Trophoblast cell (in vitro differentiated cells and primary cell): ENCODE results near the gene SLC39A5.
"Not testable (repeated sequence)": the region's sequence is repeated elsewhere in the genome, so short reads cannot be mapped to it uniquely, and the experiment has no call there.

Experiments used
- DNase-seq, 2 donors: peaks; one replicate each; pipeline ENCODE4 v3.0.0-alpha.2; 2016
- H2AFZ ChIP-seq: 2 replicates; pipeline ENCODE4 v1.6.1; 2013; ENCODE audit warnings: low read length, moderate library complexity, mild to moderate bottlenecking; ENCODE audit not compliant: insufficient read depth, poor library complexity
- H2AK5ac ChIP-seq: 2 replicates; pipeline ENCODE4 v1.6.1; 2013; ENCODE audit warnings: mild to moderate bottlenecking, low read length
- H2BK120ac ChIP-seq: 2 replicates; pipeline ENCODE4 v1.6.1; 2013; ENCODE audit warnings: low read length, mild to moderate bottlenecking, moderate library complexity; ENCODE audit not compliant: insufficient read depth, poor library complexity
- H2BK12ac ChIP-seq: 2 replicates; pipeline ENCODE4 v1.6.1; 2013; ENCODE audit warnings: mild to moderate bottlenecking, low read length, moderate library complexity
- H2BK5ac ChIP-seq: 2 replicates; pipeline ENCODE4 v1.6.1; 2013; ENCODE audit warnings: low read length, low read depth, moderate library complexity, mild to moderate bottlenecking; ENCODE audit not compliant: poor library complexity
- H3K14ac ChIP-seq: 2 replicates; pipeline ENCODE4 v1.6.1; 2013; ENCODE audit warnings: mild to moderate bottlenecking, low read length
- H3K18ac ChIP-seq: 2 replicates; pipeline ENCODE4 v1.6.1; 2013; ENCODE audit warnings: mild to moderate bottlenecking, low read length
- H3K23ac ChIP-seq: 2 replicates; pipeline ENCODE4 v1.6.1; 2013; ENCODE audit warnings: low read length
- H3K27ac ChIP-seq: 2 replicates; pipeline ENCODE4 v1.5.1; 2013; ENCODE audit warnings: low read depth, mild to moderate bottlenecking, inconsistent platforms, low read length, moderate library complexity
- H3K27me3 ChIP-seq: 2 replicates; pipeline ENCODE4 v1.6.1; 2013; ENCODE audit warnings: inconsistent platforms, mild to moderate bottlenecking, low read length, moderate library complexity; ENCODE audit not compliant: insufficient read depth
- H3K36me3 ChIP-seq, 2 experiments: 1 replicate in 1 of 2; 2 replicates in 1 of 2; pipeline ENCODE4 v1.6.1; 2013; ENCODE audit warnings: low read length in 2 of 2, mild to moderate bottlenecking in 2 of 2, moderate library complexity in 1 of 2; ENCODE audit not compliant: insufficient read depth in 2 of 2, control insufficient read depth in 1 of 2
- H3K4ac ChIP-seq: 2 replicates; pipeline ENCODE4 v1.6.1; 2013; ENCODE audit warnings: low read depth, mild to moderate bottlenecking, low read length, moderate library complexity
- H3K4me1 ChIP-seq, 2 experiments: 1 replicate in 1 of 2; 2 replicates in 1 of 2; pipeline ENCODE4 v1.6.1; 2013; ENCODE audit warnings: low read length in 2 of 2, mild to moderate bottlenecking in 2 of 2, moderate library complexity in 1 of 2; ENCODE audit not compliant: insufficient read depth in 2 of 2, control insufficient read depth in 1 of 2
- H3K4me2 ChIP-seq: 2 replicates; pipeline ENCODE4 v1.6.1; 2013; ENCODE audit warnings: inconsistent platforms, mild to moderate bottlenecking, low read length, moderate library complexity
- H3K4me3 ChIP-seq: 2 replicates; pipeline ENCODE4 v1.5.1; 2013; ENCODE audit warnings: mild to moderate bottlenecking, low read depth, low read length, inconsistent platforms
- H3K79me1 ChIP-seq: one replicate; pipeline ENCODE4 v1.6.1; 2013; ENCODE audit warnings: low read length
- H3K79me2 ChIP-seq: 2 replicates; pipeline ENCODE4 v1.6.1; 2013; ENCODE audit warnings: low read length, mild to moderate bottlenecking; ENCODE audit not compliant: control insufficient read depth, insufficient read depth, poor library complexity
- H3K9ac ChIP-seq: 2 replicates; pipeline ENCODE4 v1.6.1; 2013; ENCODE audit warnings: mild to moderate bottlenecking, low read length
- H3K9me3 ChIP-seq: 2 replicates; pipeline ENCODE4 v1.6.1; 2013; ENCODE audit warnings: low read depth, mild to moderate bottlenecking, control low read depth, inconsistent platforms, low read length; ENCODE audit not compliant: insufficient read depth
- H4K12ac ChIP-seq: 2 replicates; pipeline ENCODE4 v1.6.1; 2013; ENCODE audit warnings: low read depth, mild to moderate bottlenecking, low read length, moderate library complexity
- H4K8ac ChIP-seq: 2 replicates; pipeline ENCODE4 v1.6.1; 2013; ENCODE audit warnings: low read depth, mild to moderate bottlenecking, low read length, moderate library complexity
- H4K91ac ChIP-seq: one replicate; pipeline ENCODE4 v1.6.1; 2013; ENCODE audit warnings: low read depth, mild to moderate bottlenecking, low read length, moderate library complexity
- WGBS: extraction: QIAGEN DNeasy Blood & Tissue Kit; methylation state at CpG from one replicate; pipeline ENCODE4 v1.1.7; 2013; ENCODE audit warnings: missing lambda C conversion rate; ENCODE audit not compliant: insufficient read length, insufficient coverage; ENCODE audit errors: extremely low coverage; 5-methylcytosine and 5-hydroxymethylcytosine counted together

The SLC39A5 gene

GRCh38 chr12:56261503-56262232 lies 31.8 kb downstream of the SLC39A5 start:
- no peak overlapping the region for H3K4me2 ChIP-seq
- H3K79me2 ChIP-seq: peaks cover 11% of the 10 kb centered on the region
- H2BK5ac ChIP-seq: no peak overlapping the region
- no peak overlapping the region for H2AFZ ChIP-seq
- H4K91ac ChIP-seq: no peak overlapping the region
- H3K79me1 ChIP-seq: peaks cover 12% of the 10 kb centered on the region
- no peaks in the 10 kb centered on the region for H3K27me3 ChIP-seq
- no CpG with 5 or more reads among the region's 5 CpGs for WGBS
- no peak overlapping the region for H2BK12ac ChIP-seq
- no peak overlapping the region for H3K27ac ChIP-seq
- no peak overlapping the region for H3K23ac ChIP-seq
- H3K36me3 ChIP-seq: peaks cover 2 to 5% of the 10 kb centered on the region in 2 experiments
- H3K14ac ChIP-seq: no peak overlapping the region
- no peak overlapping the region for H3K4me3 ChIP-seq
- DNase-seq: peak; percentile 75 to 90
- no peak overlapping the region for H4K8ac ChIP-seq
- H3K9ac ChIP-seq: no peak overlapping the region
- no peak overlapping the region for H3K18ac ChIP-seq
- H3K4ac ChIP-seq: no peak overlapping the region
- no peak overlapping the region for H4K12ac ChIP-seq
- peaks cover 10 to 11% of the 10 kb centered on the region in 2 experiments for H3K4me1 ChIP-seq
- no peaks in the 10 kb centered on the region for H3K9me3 ChIP-seq
- no peak overlapping the region for H2BK120ac ChIP-seq
- H2AK5ac ChIP-seq: no peak overlapping the region

GRCh38 chr12:56262955-56263354 lies 33.1 kb downstream of the SLC39A5 start:
- H3K4ac ChIP-seq, H4K8ac ChIP-seq, H3K79me2 ChIP-seq, H2BK120ac ChIP-seq, H2BK5ac ChIP-seq, H3K4me2 ChIP-seq, H2AFZ ChIP-seq, H3K4me3 ChIP-seq, H2BK12ac ChIP-seq, H3K27me3 ChIP-seq, H3K9me3 ChIP-seq, H3K36me3 ChIP-seq, H3K18ac ChIP-seq, H3K4me1 ChIP-seq, H3K14ac ChIP-seq, H4K91ac ChIP-seq, H3K9ac ChIP-seq, H3K23ac ChIP-seq, DNase-seq, H4K12ac ChIP-seq, H2AK5ac ChIP-seq, H3K27ac ChIP-seq: not testable (repeated sequence)
- WGBS: no CpG with 5 or more reads among the region's 7 CpGs
- peaks cover 10% of the 10 kb centered on the region for H3K79me1 ChIP-seq

- H3K4ac ChIP-seq, H3K4me1 ChIP-seq, H2BK120ac ChIP-seq, H3K9ac ChIP-seq, DNase-seq, H3K79me1 ChIP-seq, H3K18ac ChIP-seq, H3K9me3 ChIP-seq, H4K91ac ChIP-seq, H3K27me3 ChIP-seq, H2AK5ac ChIP-seq, H2BK5ac ChIP-seq, H4K12ac ChIP-seq, H3K79me2 ChIP-seq, H3K23ac ChIP-seq, H2BK12ac ChIP-seq, H3K27ac ChIP-seq: not testable (repeated sequence)
- H2AFZ ChIP-seq: peak overlapping the region; percentile 92
- H3K4me3 ChIP-seq: peak overlapping the region; percentile 83
- H4K8ac ChIP-seq: peak overlapping the region; percentile 41
- WGBS: no CpG with 5 or more reads among the region's 16 CpGs
- H3K14ac ChIP-seq: peak overlapping the region; percentile 18
- H3K36me3 ChIP-seq: peaks cover 6 to 11% of the 10 kb centered on the region in 2 experiments
- H3K4me2 ChIP-seq: peak overlapping the region; percentile 82
Observed at GRCh38 chr12:56266068-56266692, 36.3 kb downstream of the SLC39A5 start.

GRCh38 chr12:56266693-56267442 lies 37.0 kb downstream of the SLC39A5 start, which contains the start of gene COQ10A:
Gene COQ10A (plus strand): TSS chr12:56266942. CDS start chr12:56267119, 177 bp downstream.
- H3K9me3 ChIP-seq: no peaks in the 10 kb centered on the region
- H3K4me2 ChIP-seq: peak within 1 kb of the TSS; percentile 82
- H2BK120ac ChIP-seq: peak within 1 kb of the TSS; percentile 20
- H3K79me2 ChIP-seq: peaks cover 2% of the 10 kb centered on the region
- H3K4ac ChIP-seq: no peak within 1 kb of the TSS
- no CpG with 5 or more reads among the region's 68 CpGs for WGBS
- peak within 1 kb of the TSS; percentile 44 for H3K18ac ChIP-seq
- H3K27me3 ChIP-seq: no peaks in the 10 kb centered on the region
- H2AFZ ChIP-seq: peak within 1 kb of the TSS; percentile 92
- H2AK5ac ChIP-seq: no peak within 1 kb of the TSS
- H3K14ac ChIP-seq: peak within 1 kb of the TSS; percentile 70
- H2BK5ac ChIP-seq: peak within 1 kb of the TSS; percentile 42
- DNase-seq: peak; percentile 80 to 90
- peak within 1 kb of the TSS; percentile 71 for H4K91ac ChIP-seq
- H3K36me3 ChIP-seq: peaks cover 6 to 11% of the 10 kb centered on the region in 2 experiments
- peaks cover 4% of the 10 kb centered on the region in 2 experiments for H3K4me1 ChIP-seq
- peak within 1 kb of the TSS; percentile 69 for H4K8ac ChIP-seq
- H3K79me1 ChIP-seq: peaks cover 3% of the 10 kb centered on the region
- peak within 1 kb of the TSS; percentile 83 for H3K4me3 ChIP-seq
- H3K23ac ChIP-seq: no peak within 1 kb of the TSS
- no peak within 1 kb of the TSS for H2BK12ac ChIP-seq
- H3K9ac ChIP-seq: peak within 1 kb of the TSS; percentile 63
- peak within 1 kb of the TSS; percentile 62 for H3K27ac ChIP-seq
- H4K12ac ChIP-seq: peak within 1 kb of the TSS; percentile 75
